GM20000 (cell line): ENCODE results near the gene NEK5.
A peak's percentile ranks its signal among the peaks of the same experiment; 100 is the strongest.

Source experiments
- DNase-seq: peaks from one replicate; pipeline ENCODE4 v3.0.0; 2012; ENCODE audit warnings: low spot score
- TF ChIP-seq, protein P1 (sequence below): IDR thresholded peaks from 2 replicates; pipeline ENCODE4 v1.5.1; 2012; ENCODE audit warnings: mild to moderate bottlenecking, control low read depth; ENCODE audit errors: extremely low read depth, missing control alignments

Gene NEK5

DNA sequence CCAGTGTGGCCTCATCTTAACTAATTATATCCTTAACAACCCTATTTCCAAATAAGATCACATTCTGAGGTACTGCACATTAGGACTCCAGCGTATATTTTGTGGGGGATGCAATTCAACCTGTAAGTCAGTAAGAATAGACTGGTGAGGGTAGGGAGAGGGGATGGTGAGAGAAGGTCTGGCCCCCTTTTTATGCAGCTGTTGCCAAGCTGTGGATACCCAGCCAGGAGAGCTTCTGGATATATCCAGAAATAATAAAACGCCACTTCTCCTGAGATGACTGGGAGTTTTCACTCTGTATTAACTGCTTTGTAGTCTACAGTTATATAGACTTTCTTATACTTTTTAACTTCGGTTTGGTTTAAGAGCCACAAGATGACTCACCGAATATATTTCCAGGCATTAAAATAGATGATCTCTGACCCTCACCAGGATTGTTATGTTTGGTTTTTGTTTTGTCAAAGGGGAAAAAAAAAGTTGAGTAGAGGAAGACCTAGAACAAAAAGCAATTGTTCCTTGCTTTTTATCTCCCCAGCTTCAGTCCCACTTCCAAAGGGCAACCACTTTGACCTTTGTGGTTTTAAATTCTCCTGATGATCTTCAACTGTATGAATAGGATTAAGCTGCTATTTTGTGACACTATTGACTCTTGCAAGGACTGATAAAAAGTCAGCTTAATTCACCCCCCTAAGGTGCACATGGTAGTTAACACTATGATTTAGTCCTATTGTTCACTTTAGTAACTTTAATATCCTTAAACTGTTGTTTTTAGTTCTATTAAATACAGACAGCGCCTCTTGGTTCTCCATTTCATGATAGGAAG is 33.6 kb upstream of the NEK5 start:
- DNase-seq: no peak

GRCh38 chr13:52161181-52161646 is 32.3 kb upstream of the NEK5 start:
- TF ChIP-seq, protein P1, sequence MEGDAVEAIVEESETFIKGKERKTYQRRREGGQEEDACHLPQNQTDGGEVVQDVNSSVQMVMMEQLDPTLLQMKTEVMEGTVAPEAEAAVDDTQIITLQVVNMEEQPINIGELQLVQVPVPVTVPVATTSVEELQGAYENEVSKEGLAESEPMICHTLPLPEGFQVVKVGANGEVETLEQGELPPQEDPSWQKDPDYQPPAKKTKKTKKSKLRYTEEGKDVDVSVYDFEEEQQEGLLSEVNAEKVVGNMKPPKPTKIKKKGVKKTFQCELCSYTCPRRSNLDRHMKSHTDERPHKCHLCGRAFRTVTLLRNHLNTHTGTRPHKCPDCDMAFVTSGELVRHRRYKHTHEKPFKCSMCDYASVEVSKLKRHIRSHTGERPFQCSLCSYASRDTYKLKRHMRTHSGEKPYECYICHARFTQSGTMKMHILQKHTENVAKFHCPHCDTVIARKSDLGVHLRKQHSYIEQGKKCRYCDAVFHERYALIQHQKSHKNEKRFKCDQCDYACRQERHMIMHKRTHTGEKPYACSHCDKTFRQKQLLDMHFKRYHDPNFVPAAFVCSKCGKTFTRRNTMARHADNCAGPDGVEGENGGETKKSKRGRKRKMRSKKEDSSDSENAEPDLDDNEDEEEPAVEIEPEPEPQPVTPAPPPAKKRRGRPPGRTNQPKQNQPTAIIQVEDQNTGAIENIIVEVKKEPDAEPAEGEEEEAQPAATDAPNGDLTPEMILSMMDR: no peak

More for the DNA sequence above, 33.6 kb upstream of the NEK5 start:
- TF ChIP-seq, protein P1: no peak

DNA sequence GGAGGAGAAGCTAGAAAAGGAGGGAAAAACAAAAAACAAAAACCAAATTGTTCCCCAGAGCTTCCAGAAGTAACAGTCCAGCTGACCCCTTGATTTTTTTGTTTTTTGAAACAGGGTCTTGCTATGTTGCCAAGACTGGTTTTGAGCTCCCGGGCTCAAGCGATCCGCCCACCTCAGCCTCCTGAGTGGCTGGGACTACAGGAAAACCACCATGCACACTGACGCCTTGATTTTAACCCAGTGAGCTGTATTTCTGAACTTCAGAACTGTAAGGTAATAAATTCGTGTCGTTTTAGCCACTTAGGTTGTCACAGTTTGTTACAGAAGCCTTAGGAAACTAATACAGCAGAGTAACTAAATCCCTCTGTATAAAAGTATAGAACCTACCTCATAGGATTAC is 31.6 kb upstream of the NEK5 start:
- DNase-seq: no peak
- TF ChIP-seq, protein P1: no peak

More at GRCh38 chr13:52161181-52161646, 32.3 kb upstream of the NEK5 start:
- no peak for DNase-seq

DNA sequence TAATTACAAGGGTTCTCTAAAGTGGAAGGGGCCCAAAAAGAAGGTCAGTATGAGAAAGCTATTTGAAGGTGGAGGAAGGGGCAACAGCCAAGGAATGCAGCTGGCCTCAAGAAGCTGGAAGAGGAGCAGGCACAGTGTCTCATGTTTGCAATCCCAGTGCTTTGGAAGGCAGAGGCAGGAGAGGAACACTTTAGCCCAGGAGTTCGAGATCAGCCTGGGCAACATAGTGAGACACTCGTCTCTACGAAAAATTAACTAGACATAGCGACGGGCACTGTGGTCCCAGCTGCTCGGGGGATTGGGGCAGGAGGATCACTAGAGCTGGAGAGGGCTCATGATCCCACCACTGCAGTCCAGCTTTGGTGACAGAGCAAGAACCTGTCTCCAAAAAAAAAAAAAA is 31.2 kb upstream of the NEK5 start:
- TF ChIP-seq, protein P1: no peak
- no peak for DNase-seq

DNA sequence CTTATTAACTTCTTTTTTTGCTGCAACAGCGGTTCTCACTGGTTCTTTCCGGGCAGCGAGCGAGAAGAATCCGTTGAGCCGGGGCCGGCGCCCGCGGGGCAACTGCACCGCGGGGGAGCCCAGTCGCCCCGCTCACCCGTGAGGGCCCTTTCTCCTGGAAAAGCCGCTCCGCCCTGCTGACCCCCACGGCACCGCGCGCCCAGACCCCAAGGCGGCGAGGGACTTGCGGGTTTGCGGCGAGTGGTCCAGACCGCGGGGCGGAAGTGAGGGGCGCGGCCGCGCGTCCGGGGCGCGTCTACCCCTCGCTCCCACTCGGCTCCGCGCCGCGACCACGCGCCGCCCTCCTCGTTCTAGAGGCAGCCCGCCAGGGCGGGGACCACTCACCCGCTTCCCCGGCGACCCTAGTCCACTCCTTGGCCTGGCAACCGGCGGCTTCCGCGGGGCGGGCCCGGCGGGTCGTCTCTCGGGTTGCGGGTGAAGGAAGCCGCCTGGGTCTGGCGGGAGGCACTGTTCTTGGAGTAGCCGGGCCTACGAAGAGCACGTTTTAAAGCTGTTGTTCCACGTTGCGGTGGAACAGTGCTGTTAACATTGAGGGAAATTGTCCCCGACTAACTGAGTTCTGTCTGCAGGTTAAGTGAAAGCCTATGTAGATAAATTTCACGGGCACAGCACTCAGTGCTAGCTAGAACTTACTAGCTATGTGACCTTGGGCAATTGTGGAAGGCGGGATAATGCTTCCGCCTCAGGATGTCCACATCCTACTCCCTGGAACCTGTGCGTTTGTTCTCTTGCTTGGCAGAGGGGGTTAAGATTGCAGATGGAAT is 30.5 kb upstream of the NEK5 start, which contains the start of gene NEK3:
Gene NEK3, minus strand, starts transcription at position 439 of the 824 bp plus-strand sequence. CDS start 3,406 bp downstream, outside the sequence.
- DNase-seq: peak; percentile 78
- TF ChIP-seq, protein P1: no peak

- DNase-seq: peak; percentile 65
- TF ChIP-seq, protein P1: no peak
These were observed 29.8 kb upstream of the NEK5 start for GRCh38 chr13:52158629-52159158.
